Stimulated activated naive CD4-positive, alpha-beta T cell treated with Interleukin-2 at 50 U/mL for 16 hours (primary cell): Measurements from ENCODE around the gene GMPR.

Experiments used
- DNase-seq: peaks from one replicate; lab custom pipeline; 2025; lab: John Stamatoyannopoulos, UW

The GMPR gene

DNA sequence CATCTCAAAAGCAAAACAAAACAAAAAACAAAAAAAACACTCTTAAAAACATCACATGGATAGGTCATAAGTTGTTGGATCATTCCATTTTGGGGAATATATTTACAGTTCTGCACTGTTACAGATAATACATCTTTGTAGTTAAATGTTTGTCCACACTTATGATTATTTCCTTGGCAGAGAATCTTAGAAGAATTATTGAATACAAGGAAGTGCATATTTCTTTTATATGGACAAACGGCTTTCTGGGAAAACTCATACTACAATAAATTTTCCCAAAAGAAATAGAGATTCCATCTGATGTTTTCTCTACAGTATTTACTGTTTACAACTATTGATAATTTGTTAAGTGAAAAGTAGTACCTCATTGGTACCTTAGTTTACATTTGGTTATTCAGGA, 33.8 kb downstream of the GMPR start:
- no peak for DNase-seq

DNA sequence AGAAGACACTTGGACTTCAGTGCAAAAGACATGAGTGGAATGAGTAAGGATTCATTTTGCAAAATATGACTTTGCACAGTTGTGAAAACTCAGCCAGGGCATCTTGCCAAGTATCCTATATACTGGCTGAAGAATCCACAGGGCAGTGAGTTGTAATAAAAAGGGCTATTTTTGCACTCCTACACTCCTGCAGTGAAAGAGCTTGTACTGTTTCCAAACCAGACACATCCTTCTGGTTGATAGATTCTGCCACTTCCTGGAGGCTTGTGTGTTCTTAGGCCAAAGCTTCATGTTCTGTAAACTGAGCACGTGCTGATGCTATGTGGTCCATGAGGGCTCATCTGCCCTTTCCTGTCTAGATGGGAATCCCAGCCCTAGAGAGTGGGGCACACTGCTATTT, 34.9 kb downstream of the GMPR start:
- DNase-seq: no peak

- DNase-seq: no peak
These were observed 36.1 kb downstream of the GMPR start for GRCh38 chr6:16274483-16274882.

DNA sequence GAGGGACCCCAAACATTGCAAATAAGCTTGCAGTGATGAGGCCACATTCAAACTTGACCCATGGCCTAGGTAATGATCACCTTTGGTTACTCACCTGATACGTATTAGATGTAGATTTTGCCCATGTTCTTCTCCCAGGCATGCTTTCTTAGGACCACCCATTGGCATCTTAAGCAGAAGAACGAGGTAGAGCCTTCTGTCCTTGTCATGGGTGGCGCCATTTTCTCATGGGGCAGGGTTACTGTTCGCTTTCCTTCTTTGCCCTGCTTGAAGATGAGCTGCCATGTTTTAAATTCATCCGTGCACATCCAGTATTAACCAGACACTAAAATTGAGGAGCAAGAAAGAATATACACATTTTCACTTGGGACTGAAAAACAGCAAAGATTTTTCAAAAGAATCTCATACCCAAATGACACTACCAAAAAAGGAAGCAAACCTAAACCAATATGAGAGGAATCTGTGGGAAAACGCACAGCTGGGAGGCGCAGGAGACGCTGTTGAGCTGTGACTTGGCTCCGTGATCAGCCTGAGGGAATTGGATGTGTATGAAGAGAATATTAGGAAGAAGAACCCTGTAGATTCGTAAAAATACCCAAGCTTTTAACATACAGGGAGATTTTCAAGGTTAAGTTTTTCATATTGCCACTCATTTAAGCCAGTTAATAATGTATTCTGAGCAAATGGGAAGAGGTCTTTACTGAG, 36.6 kb downstream of the GMPR start:
- DNase-seq: no peak

DNA sequence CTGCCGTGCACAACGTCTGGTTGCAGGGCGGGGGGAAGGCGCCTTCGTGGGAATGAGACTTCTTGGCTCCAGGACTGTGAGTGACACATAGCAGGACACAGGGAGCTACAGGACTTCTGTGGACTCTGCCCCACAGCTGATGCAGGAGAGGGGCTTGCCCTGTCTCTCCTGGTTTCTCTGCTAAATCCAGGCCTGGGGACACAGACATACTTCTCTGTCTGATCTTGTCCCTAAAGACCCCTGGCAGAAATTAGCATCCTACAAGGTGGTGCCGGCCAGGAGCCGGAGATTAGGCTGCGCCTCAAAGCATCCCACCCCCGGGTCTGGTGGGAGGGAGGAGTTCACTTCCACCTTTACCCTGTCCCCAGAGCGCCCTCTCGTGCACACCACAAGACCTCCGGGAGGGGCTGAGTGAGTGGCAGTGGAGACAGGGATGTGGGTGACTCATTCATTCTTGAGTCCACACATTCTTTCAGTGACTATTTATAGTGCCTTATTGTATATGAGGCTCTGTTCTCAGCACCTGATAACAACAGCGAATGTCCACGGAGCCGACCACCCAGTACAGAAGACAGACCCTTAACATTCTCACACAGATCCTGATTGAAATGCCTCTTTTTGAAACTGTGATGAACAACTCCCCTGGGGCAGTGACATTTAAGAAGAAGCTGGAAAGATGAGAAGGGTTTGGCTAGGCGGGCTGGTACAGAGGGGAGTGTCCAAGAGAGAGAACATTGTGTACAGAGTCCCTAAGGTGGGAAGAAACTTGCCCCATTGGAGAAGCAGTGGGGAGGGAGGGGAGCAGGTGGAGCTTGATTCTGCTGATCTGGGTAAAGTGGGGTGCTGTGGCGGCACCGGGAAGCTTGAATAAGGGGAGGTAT, 39.0 kb downstream of the GMPR start:
- no peak for DNase-seq

DNA sequence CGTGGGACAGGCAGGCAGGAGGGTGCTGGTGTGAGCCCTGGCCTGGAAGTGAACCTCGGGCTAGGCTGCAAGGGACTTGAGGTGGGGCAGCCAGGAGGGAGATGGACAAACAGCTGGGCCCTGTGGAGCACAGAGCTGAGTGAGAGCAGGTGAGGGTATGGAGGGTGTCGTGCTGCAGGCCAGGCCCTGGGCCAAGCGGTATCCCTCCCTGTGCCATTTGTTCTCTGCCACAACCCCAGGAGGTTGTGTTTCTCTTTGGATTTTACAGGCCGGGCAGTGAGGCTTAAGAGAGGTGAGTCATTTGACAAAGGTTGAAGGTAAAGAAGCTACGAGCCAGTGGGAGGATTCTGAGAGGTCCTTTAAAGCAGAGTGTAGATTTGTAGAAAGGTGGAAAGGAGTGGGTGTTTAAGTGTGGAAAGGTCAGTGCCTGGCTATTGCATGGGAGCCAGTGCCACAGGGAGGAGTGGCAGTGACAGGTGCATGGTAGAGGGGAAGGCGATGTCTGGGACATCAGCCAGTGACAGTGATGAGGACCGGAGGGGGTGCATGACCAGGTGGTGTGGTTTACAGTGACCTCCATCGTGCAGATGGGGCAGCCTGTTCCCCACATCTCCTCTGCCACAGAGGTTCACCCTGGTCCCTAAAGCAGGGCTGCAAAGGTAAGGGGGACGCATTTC, 39.8 kb downstream of the GMPR start:
- no peak for DNase-seq

GRCh38 chr6:16278750-16279149, 40.4 kb downstream of the GMPR start:
- DNase-seq: no peak

- DNase-seq: no peak
These were observed 40.9 kb downstream of the GMPR start for GRCh38 chr6:16279243-16279642.

DNA sequence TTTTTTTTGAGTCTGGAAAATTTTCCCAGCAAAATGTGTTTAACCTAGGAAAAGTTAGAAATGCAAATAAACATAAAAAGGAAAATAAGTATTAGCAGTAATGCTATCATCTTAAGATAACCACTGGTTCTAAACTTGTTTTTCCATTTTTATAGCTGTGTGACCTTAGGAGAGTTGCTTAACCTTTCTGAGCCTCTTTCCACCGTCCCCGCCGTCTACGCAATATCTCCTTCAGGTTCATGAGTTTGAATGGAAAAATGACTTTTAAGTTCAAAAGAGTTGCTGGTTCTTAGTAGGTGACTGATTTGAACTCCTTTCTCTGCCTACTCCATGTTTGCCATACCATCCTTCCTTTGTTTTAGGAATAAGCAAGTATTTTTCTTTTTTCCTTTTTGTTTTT, 44.0 kb downstream of the GMPR start:
- no peak for DNase-seq

GRCh38 chr6:16284472-16284871, 46.1 kb downstream of the GMPR start:
- no peak for DNase-seq

DNA sequence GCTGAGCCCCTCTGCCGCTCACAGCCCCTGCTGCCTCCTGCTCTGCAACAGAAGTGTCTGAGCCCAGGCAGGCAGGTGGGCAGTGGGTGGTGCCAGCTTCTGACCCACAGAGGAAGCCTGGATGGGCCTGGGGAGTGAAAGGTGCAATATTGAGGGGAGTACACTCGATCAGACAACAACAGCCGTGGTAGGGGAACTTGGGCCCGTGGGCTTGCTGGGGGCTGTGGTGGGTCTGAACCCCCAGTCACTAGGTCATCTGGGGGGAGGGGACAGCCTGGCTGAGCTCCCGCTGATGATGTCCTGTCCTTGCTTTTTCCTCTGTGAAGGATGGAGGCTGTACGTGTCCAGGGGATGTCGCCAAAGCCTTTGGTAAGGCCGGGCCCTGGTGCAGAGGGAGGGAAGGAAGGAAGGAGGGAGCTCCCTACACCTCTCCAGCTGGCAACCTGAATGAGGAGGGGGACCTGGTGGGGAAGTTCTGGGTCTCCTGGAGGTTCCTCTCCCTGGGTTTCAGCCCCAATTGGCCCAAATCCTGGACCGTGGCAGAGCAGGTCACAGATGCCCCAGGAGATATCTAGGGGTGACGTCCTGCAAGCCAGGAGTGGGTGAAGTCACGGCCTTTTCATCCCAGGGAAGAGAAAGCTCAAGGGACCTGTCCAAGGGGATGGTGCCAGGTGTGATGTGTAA, 47.2 kb downstream of the GMPR start:
- no peak for DNase-seq

DNA sequence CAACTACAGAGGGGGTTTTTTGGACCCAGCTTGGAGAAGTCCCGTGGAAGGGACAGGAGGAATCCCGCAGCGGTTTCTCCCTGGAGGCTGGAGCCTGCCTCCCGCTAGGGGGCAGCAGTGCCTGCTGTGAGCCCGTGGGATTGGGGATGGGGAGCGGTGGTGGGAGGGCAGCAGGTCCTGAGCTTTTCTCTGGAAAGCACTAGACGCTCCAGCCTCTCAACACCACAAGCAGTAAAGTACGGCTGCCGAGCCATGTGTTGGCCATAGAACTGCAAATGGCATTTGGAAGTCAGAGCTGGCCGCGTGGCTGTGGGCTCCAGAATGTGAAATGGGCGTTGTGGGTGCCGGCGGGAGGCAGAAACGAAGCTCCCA, 47.8 kb downstream of the GMPR start:
- no peak for DNase-seq

DNA sequence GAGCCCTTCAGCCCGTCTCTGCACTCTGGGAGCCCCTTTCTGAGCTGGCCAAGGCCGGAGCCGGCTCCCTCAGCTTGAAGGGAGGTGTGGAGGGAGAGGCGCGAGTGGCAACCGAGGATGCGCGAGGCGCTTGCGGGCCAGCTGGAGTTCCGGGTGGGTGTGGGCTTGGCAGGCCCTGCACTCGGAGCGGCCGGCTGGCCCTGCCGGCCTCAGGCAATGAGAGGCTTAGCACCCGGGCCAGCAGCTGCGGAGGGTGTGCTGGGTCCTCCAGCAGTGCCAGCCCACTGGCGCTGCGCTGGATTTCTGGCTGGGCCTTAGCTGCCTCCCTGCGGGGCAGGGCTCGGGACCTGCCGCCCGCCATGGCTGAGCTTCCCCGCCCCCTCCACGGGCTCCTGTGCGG, 49.8 kb downstream of the GMPR start:
- no peak for DNase-seq

DNA sequence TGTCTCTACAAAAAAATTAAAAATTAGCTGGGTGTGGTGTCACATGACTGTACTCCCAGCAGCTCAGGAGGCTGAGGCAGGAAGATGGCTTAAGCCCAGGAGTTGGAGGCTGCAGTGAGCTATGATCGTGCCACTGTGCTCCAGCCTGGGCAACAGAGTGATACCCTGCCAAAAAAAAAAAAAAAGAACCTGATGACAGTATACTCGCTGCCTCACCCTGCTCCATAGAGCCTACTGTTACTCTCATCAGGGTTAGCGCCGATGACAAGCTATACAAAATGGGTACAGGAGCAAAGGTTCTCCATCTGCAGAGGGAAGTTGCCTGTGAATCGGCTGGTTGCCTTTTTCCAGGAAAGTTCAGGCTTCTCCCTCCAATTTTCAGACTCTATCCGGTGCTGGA, 53.4 kb downstream of the GMPR start:
- no peak for DNase-seq

GRCh38 chr6:16292432-16292831, 54.0 kb downstream of the GMPR start:
- no peak for DNase-seq

- DNase-seq: no peak
These were observed 54.6 kb downstream of the GMPR start for GRCh38 chr6:16292942-16293341.

GRCh38 chr6:16294371-16294770, 56.0 kb downstream of the GMPR start:
- no peak for DNase-seq

DNA sequence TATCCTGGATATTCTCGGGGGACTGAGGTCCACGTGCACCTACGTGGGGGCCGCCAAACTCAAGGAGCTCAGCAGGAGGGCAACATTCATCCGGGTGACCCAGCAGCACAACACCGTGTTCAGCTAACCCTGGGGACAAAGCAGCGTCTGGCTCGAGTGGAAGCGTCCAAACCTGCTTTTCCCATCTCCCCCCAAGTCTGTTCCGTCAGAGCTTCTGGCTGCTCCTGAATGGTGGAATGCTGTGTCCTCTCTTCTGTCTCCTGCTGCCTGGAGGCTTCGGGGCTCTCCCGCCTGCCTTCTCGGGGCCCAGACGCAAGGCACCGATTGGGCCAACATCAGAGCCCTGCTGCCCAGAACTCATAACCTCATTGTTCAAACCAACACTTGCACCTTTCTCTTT, 56.7 kb downstream of the GMPR start:
- DNase-seq: no peak

- DNase-seq: no peak
These were observed 57.1 kb downstream of the GMPR start for GRCh38 chr6:16295471-16295870.

DNA sequence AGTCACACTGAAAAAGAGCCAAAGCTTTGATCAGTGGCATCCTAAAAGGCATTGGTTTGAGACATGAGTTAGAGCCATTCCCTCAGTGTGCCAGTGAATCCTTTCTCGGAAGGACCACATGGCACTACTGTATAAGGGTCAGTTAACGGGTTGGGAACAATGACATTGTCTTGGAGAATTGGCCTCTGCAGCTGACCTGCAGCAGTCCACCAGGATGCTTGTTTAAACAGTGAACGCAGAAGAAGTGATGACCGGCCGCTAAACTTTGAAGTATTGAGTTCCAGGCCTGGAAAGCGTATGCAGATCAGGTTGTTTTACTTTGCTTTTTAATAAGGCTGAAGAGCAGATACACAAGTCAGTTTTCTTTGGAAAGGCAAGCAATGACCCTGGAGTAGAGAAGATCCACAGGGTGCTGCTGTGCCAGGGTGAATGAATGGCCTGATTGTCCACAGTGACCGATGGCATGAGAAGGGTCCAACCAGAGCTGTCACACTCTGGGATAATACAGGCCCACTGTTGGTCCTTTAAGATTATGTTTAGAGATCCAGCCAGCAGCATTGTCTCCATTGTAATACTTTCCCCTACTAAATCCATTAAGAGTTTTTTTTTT, 57.8 kb downstream of the GMPR start:
- no peak for DNase-seq

DNA sequence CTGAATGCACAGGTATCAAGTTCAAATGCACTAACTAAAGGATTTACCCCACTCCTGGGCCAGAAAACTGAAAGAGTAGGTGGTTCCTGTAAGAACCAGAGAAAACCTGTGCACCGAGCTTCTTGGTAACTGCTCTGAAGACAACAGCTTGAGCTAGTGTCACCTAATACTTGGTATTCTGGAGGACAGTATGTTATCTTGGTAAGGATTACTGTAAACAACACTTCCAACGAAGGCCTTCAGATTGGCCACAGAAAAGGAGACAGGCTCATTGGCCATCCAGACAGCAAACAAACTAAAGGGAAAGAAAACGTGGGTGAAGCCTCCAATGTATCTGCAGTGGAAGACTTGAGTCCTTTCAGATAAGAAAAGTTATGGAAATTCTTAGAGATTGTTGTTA, 61.5 kb downstream of the GMPR start:
- no peak for DNase-seq

- no peak for DNase-seq
These were observed 63.1 kb downstream of the GMPR start for GRCh38 chr6:16301511-16301910.
